Transverse colon (tissue), 4 donors: Measurements from ENCODE around the gene GNLY.

Experiments
- CTCF ChIP-seq, 5 experiments: fragments of 200-600 bp in 3 of 5; fragments of 450-650 bp in 2 of 5; sonication (generic) in 3 of 5; IDR thresholded peaks; 1 replicate in 2 of 5; 2 replicates in 3 of 5; pipeline ENCODE4 v1.5.1; 2016 to 2017; ENCODE audit warnings: antibody characterized with exemption in 5 of 5, inconsistent platforms in 3 of 5, mild to moderate bottlenecking in 2 of 5, moderate library complexity in 1 of 5
- POLR2A ChIP-seq: fragments of 450-650 bp; IDR thresholded peaks from one replicate; pipeline ENCODE4 v1.6.1; 2016; ENCODE audit warnings: antibody characterized with exemption, mild to moderate bottlenecking, moderate library complexity
- POLR2AphosphoS5 ChIP-seq, 3 donors: sonication (generic); formaldehyde crosslinking; IDR thresholded peaks; one replicate each; pipeline ENCODE4 v1.6.1; 2016; ENCODE audit warnings: antibody characterized with exemption in 3 of 3

GRCh38 chr2:85651097-85651496 is 43.1 kb upstream of the GNLY start:
- TF ChIP-seq CTCF (IDR thresholded peaks at IDR 0.05) (no peak), POLR2A (no peak), POLR2AphosphoS5 (IDR thresholded peaks at IDR 0.05) (no peak)
